Neural progenitor cell (in vitro differentiated cells): ENCODE measurements around the gene KLK4. TPM values are rescaled to one million over a fixed set of nuclear protein-coding genes. Genes with fewer than 3 reads are reported as not detected.

Experiments used
- DNase-seq: peaks from one replicate; pipeline ENCODE4 v3.0.0-alpha.2; 2016; ENCODE audit warnings: low spot score
- H2AFZ ChIP-seq: fragments of 200-600 bp; sonication (generic); replicated peaks from 2 replicates; pipeline ENCODE4 v1.6.1; 2016; ENCODE audit warnings: antibody characterized with exemption
- H3F3A ChIP-seq: fragments of 200-600 bp; sonication (generic); 2 replicates; pipeline ENCODE4 v1.6.1; 2016; ENCODE audit warnings: antibody characterized with exemption, low read depth
- H3K27ac ChIP-seq: fragments of 200-600 bp; sonication (generic); 2 replicates; pipeline ENCODE4 v1.5.1; 2016; ENCODE audit warnings: mild to moderate bottlenecking
- H3K27me3 ChIP-seq: fragments of 200-600 bp; sonication (generic); 2 replicates; pipeline ENCODE4 v1.6.1; 2016; ENCODE audit warnings: mild to moderate bottlenecking, moderate library complexity
- H3K36me3 ChIP-seq: fragments of 200-600 bp; sonication (generic); 2 replicates; pipeline ENCODE4 v1.5.1; 2016
- H3K4me1 ChIP-seq: fragments of 200-600 bp; sonication (generic); 2 replicates; pipeline ENCODE4 v1.6.1; 2016; ENCODE audit warnings: mixed run types
- H3K4me2 ChIP-seq: fragments of 200-600 bp; sonication (generic); 2 replicates; pipeline ENCODE4 v1.6.1; 2016
- H3K4me3 ChIP-seq: fragments of 200-600 bp; sonication (generic); 2 replicates; pipeline ENCODE4 v1.5.1; 2016
- H3K79me2 ChIP-seq: fragments of 200-600 bp; sonication (generic); 2 replicates; pipeline ENCODE4 v1.6.1; 2016; ENCODE audit warnings: low read depth
- H3K9ac ChIP-seq: fragments of 200-600 bp; sonication (generic); 2 replicates; pipeline ENCODE4 v1.6.1; 2016
- H3K9me3 ChIP-seq: fragments of 200-600 bp; sonication (generic); 2 replicates; pipeline ENCODE4 v1.5.1; 2016; ENCODE audit warnings: low read depth
- H4K20me1 ChIP-seq: fragments of 200-600 bp; sonication (generic); 2 replicates; pipeline ENCODE4 v1.6.1; 2016; ENCODE audit warnings: low read depth
- H3K27ac Mint-ChIP-seq: 3 replicates; pipeline ENCODE4 v1.8.0; 2021; ENCODE audit warnings: mixed read lengths
- H3K27me3 Mint-ChIP-seq: 2 replicates; pipeline ENCODE4 v1.8.0; 2022; ENCODE audit warnings: low read depth, mild to moderate bottlenecking, inconsistent platforms, moderate library complexity, mixed read lengths; ENCODE audit not compliant: insufficient read depth
- H3K36me3 Mint-ChIP-seq: 3 replicates; pipeline ENCODE4 v1.8.0; 2021; ENCODE audit warnings: mixed read lengths
- H3K4me1 Mint-ChIP-seq: 3 replicates; pipeline ENCODE4 v1.8.0; 2021; ENCODE audit warnings: mixed read lengths
- H3K4me3 Mint-ChIP-seq: 3 replicates; pipeline ENCODE4 v1.8.0; 2021; ENCODE audit warnings: mild to moderate bottlenecking, moderate library complexity, mixed read lengths
- H3K9me3 Mint-ChIP-seq: 3 replicates; pipeline ENCODE4 v1.8.0; 2020; ENCODE audit warnings: mixed read lengths
- EZH2 ChIP-seq: fragments of 200-600 bp; sonication (generic); IDR thresholded peaks from 2 replicates; pipeline ENCODE4 v1.6.1; 2017; ENCODE audit warnings: antibody characterized with exemption, mild to moderate bottlenecking, moderate library complexity
- EZH2phosphoT487 ChIP-seq: fragments of 200-600 bp; sonication (generic); IDR thresholded peaks from 2 replicates; pipeline ENCODE4 v1.6.1; 2017; ENCODE audit warnings: antibody characterized with exemption
- total RNA-seq: library from RNA; depleted of rRNA; stranded (reverse); fragments of >200 nt; gene quantifications from 2 replicates; pipeline ENCODE4 v1.2.3, GENCODE V29; 2015; ENCODE audit warnings: low replicate concordance
- TF ChIP-seq, protein P1 (sequence below): fragments of 200-600 bp; sonication (generic); IDR thresholded peaks from 2 replicates; pipeline ENCODE4 v1.5.1; 2017; ENCODE audit warnings: antibody characterized with exemption, mild to moderate bottlenecking

Gene KLK4
- total RNA-seq, 1 donor from 2014 or later, result not detected

DNA sequence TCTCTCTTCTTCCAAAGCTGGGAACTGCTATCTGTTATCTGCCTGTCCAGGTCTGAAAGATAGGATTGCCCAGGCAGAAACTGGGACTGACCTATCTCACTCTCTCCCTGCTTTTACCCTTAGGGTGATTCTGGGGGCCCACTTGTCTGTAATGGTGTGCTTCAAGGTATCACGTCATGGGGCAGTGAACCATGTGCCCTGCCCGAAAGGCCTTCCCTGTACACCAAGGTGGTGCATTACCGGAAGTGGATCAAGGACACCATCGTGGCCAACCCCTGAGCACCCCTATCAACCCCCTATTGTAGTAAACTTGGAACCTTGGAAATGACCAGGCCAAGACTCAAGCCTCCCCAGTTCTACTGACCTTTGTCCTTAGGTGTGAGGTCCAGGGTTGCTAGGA lies 51.3 kb downstream of the KLK4 start:
- TF ChIP-seq EZH2phosphoT487, result no peak
- no peak for TF ChIP-seq EZH2
- TF ChIP-seq, protein P1, sequence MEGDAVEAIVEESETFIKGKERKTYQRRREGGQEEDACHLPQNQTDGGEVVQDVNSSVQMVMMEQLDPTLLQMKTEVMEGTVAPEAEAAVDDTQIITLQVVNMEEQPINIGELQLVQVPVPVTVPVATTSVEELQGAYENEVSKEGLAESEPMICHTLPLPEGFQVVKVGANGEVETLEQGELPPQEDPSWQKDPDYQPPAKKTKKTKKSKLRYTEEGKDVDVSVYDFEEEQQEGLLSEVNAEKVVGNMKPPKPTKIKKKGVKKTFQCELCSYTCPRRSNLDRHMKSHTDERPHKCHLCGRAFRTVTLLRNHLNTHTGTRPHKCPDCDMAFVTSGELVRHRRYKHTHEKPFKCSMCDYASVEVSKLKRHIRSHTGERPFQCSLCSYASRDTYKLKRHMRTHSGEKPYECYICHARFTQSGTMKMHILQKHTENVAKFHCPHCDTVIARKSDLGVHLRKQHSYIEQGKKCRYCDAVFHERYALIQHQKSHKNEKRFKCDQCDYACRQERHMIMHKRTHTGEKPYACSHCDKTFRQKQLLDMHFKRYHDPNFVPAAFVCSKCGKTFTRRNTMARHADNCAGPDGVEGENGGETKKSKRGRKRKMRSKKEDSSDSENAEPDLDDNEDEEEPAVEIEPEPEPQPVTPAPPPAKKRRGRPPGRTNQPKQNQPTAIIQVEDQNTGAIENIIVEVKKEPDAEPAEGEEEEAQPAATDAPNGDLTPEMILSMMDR, result no peak
- Histone ChIP-seq H3K27me3 (peaks cover 46% of the 10 kb centered on the region), H3K79me2 (no peaks in the 10 kb centered on the region), H3K4me3 (no peak overlapping the region), H3F3A (no peaks in the 10 kb centered on the region), H2AFZ (no peak overlapping the region), H3K27ac (no peak overlapping the region), H3K9me3 (no peaks in the 10 kb centered on the region), H3K4me2 (no peak overlapping the region), H3K4me1 (no peaks in the 10 kb centered on the region), H4K20me1 (no peaks in the 10 kb centered on the region), H3K36me3 (no peaks in the 10 kb centered on the region), H3K9ac (no peak overlapping the region)
- DNase-seq, result no peak
- H3K4me1 Mint-ChIP-seq, result no peaks in the 10 kb centered on the region
- H3K36me3 Mint-ChIP-seq, result no peaks in the 10 kb centered on the region
- H3K4me3 Mint-ChIP-seq, result no peak overlapping the region
- no peak overlapping the region for H3K27ac Mint-ChIP-seq
- H3K27me3 Mint-ChIP-seq, result peaks cover 23% of the 10 kb centered on the region
- peaks cover 2% of the 10 kb centered on the region for H3K9me3 Mint-ChIP-seq

DNA sequence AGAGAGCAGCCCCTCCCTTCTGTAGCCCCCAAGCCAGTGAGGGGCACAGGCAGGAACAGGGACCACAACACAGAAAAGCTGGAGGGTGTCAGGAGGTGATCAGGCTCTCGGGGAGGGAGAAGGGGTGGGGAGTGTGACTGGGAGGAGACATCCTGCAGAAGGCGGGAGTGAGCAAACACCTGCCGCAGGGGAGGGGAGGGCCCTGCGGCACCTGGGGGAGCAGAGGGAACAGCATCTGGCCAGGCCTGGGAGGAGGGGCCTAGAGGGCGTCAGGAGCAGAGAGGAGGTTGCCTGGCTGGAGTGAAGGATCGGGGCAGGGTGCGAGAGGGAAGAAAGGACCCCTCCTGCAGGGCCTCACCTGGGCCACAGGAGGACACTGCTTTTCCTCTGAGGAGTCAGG lies 52.3 kb downstream of the KLK4 start:
- Histone ChIP-seq H3K4me2 (no peak overlapping the region), H3K9me3 (no peaks in the 10 kb centered on the region), H3K4me3 (no peak overlapping the region), H3F3A (no peaks in the 10 kb centered on the region), H3K36me3 (no peaks in the 10 kb centered on the region), H4K20me1 (no peaks in the 10 kb centered on the region), H3K27ac (no peak overlapping the region), H3K79me2 (no peaks in the 10 kb centered on the region), H3K27me3 (peaks cover 40% of the 10 kb centered on the region), H2AFZ (no peak overlapping the region), H3K4me1 (no peaks in the 10 kb centered on the region), H3K9ac (no peak overlapping the region)
- Mint-ChIP-seq H3K9me3 (peaks cover 2% of the 10 kb centered on the region), H3K27ac (no peak overlapping the region), H3K4me3 (peak overlapping the region; percentile 6), H3K27me3 (peaks cover 25% of the 10 kb centered on the region), H3K4me1 (no peaks in the 10 kb centered on the region), H3K36me3 (no peaks in the 10 kb centered on the region)
- DNase-seq, result no peak
- TF ChIP-seq EZH2 (no peak), EZH2phosphoT487 (no peak)
- TF ChIP-seq, protein P1, result no peak

DNA sequence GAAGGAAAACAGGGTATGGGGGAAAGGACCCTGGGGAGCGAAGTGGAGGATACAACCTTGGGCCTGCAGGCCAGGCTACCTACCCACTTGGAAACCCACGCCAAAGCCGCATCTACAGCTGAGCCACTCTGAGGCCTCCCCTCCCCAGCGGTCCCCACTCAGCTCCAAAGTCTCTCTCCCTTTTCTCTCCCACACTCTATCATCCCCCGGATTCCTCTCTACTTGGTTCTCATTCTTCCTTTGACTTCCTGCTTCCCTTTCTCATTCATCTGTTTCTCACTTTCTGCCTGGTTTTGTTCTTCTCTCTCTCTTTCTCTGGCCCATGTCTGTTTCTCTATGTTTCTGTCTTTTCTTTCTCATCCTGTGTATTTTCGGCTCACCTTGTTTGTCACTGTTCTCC lies 53.8 kb downstream of the KLK4 start:
- Histone ChIP-seq H3K27me3 (peaks cover 37% of the 10 kb centered on the region), H3K79me2 (no peaks in the 10 kb centered on the region), H3K27ac (no peak overlapping the region), H3K4me1 (no peaks in the 10 kb centered on the region), H3K36me3 (no peaks in the 10 kb centered on the region), H2AFZ (no peak overlapping the region), H3F3A (no peaks in the 10 kb centered on the region), H3K4me3 (no peak overlapping the region), H3K9me3 (no peaks in the 10 kb centered on the region), H3K4me2 (no peak overlapping the region), H3K9ac (no peak overlapping the region), H4K20me1 (no peaks in the 10 kb centered on the region)
- Mint-ChIP-seq H3K4me1 (no peaks in the 10 kb centered on the region), H3K4me3 (no peak overlapping the region), H3K27ac (no peak overlapping the region), H3K36me3 (no peaks in the 10 kb centered on the region), H3K9me3 (peaks cover 2% of the 10 kb centered on the region), H3K27me3 (peaks cover 21% of the 10 kb centered on the region)
- TF ChIP-seq EZH2phosphoT487 (no peak), EZH2 (no peak)
- TF ChIP-seq, protein P1, result no peak
- no peak for DNase-seq

Other genes with a start within 250 kb of the KLK4 start
- gene SHANK1, start 191.6 kb downstream of the KLK4 start, total RNA-seq, result 1.4 and 2.3 TPM in 2 replicates
- gene CLEC11A, start 188.0 kb downstream of the KLK4 start, total RNA-seq, result 0.09 and 3.4 TPM in 2 replicates
- not detected in 2 replicates for gene GPR32, start 140.9 kb downstream of the KLK4 start, total RNA-seq
- gene ACP4, start 121.0 kb downstream of the KLK4 start, total RNA-seq, result not detected in 2 replicates
- not detected in 2 replicates for gene KLK1, start 87.6 kb downstream of the KLK4 start, total RNA-seq
- not detected in 2 replicates for gene KLK15, start 77.8 kb downstream of the KLK4 start, total RNA-seq
- not detected in 2 replicates for gene KLK3, start 56.5 kb downstream of the KLK4 start, total RNA-seq
- not detected in 2 replicates for gene KLK2, start 38.0 kb downstream of the KLK4 start, total RNA-seq
- not detected in 2 replicates for gene KLK5, start 41.6 kb upstream of the KLK4 start, total RNA-seq
- not detected in 2 replicates for gene KLK6, start 58.2 kb upstream of the KLK4 start, total RNA-seq
- gene KLK7, start 72.5 kb upstream of the KLK4 start, total RNA-seq, result 0.28 and 0.36 TPM in 2 replicates
- gene KLK8, start 90.2 kb upstream of the KLK4 start, total RNA-seq, result 0.46 TPM in 1 of 2 replicates, not detected in the other
- 1.9 TPM in 1 of 2 replicates, not detected in the other for gene KLK10, start 108.3 kb upstream of the KLK4 start, total RNA-seq
- gene KLK11, start 115.2 kb upstream of the KLK4 start, total RNA-seq, result not detected in 2 replicates
- gene KLK12, start 123.6 kb upstream of the KLK4 start, total RNA-seq, result not detected in 2 replicates
- not detected in 2 replicates for gene KLK13, start 153.7 kb upstream of the KLK4 start, total RNA-seq
- not detected in 2 replicates for gene KLK14, start 171.5 kb upstream of the KLK4 start, total RNA-seq
- gene CTU1, start 197.0 kb upstream of the KLK4 start, total RNA-seq, result 0.24 and 5.6 TPM in 2 replicates
- gene SIGLEC9, start 213.5 kb upstream of the KLK4 start, total RNA-seq, result not detected in 2 replicates
- not detected in 2 replicates for gene SIGLEC7, start 230.9 kb upstream of the KLK4 start, total RNA-seq